Globus pallidus (tissue), 1 donor: ENCODE results near the gene GSDME.

ENCODE experiments used
- DNase-seq: peaks from one replicate; pipeline ENCODE4 v3.0.0-alpha.2; 2015; ENCODE audit warnings: low spot score

GSDME gene

GRCh38 chr7:24705461-24705954, 51.8 kb downstream of the GSDME start:
- peak; percentile 11 for DNase-seq

DNA sequence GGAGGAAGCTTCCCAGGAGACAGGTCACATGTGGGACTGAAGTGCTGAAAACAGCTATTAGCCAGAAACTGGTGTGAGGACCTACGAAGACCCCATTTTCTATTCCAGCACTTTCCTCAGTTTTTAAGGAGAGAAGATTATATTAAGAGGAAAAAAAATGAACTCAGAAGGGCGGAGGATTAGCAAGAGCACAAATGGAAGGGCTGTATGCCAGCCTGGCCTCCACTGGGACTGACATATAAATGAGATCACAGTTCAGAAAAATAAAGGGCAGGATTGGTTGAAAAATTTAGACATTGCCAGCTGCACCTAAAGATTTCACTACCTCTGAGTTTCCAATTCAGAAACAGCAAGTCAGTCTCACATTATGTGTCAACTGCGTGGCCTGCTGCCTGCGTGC, 53.0 kb downstream of the GSDME start:
- DNase-seq = no peak

- DNase-seq = no peak
These were observed 54.0 kb downstream of the GSDME start for GRCh38 chr7:24703296-24703695.

GRCh38 chr7:24702755-24703154, 54.5 kb downstream of the GSDME start:
- DNase-seq = no peak

DNA sequence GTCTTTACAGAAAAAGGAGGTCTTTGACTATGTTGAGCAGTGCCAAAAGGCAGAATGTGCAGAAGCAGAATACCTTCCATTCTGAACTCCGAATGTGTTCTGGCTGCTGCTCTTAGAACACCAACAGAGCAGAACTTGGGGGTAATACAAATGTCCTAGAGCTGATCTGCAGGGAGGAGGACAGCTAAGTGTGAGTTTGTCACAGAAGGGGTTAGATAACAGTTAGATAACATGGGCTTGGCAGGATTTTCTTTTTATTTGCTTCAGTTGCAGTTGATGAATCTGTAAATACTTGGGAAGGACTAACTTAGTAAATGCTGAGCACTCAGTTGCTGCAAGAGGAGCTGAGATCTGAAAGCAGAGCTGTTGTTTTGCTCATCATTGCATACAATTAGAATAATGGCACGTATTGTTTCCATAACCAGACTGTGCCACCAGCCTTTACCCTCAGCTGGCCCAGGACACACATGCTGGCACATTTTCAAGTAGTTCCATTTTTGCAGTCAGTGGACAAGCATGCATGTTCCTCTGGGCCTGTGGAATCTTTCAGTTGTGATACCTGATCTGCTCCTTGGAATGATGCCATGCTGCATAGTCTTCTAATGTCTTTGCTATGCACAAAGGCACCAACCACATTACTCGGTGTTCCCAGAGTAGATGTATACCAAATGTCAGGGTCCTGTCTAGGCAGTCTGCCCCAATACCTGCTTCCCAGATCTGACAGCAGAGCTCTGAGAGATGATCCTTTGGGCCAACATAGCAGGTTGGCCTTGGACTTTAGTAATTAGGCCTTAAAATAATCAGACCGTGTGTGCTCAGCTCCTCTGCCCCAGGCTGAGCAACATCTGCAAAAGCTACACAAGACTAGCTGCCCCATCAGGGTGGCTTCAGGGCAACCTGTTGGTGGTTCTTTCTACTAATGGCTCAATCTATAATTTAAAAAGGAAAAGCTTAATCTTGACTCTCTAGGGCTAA, 55.7 kb downstream of the GSDME start:
- peak; percentile 74 for DNase-seq

DNA sequence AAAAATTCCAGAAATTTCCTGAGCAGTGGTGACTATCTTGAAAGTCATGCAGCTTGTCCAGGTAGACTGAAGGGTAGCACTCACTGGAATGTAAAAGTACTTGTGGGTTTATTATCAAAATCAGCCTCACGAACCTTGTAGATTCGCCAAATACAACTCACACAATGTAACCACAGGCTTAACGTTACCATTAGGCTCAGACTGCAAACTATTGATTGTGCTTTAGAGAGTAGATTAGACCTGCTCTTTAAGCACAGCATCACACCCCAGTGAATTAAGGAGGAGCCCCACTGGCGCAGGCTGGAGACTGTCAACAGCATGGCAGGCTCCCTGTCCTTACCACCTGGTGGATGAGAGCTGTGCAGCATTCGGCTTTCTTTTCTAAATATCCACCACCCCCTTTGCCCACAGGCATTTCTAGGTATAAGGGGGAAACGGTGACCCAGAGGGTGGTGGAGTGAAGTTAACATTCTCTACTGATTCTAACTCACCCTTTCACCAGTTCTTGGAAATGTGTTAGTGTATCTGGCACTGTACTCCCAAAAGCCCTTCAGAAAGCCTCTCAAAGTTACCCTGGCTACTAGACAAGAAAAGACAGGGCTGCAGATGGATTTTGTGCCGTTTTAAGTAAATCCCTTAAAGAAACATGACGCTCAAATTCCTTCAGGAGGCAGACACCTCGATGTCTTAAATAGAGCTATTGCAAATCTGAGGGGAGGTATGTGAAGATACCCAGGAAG, 56.6 kb downstream of the GSDME start:
- no peak for DNase-seq

GRCh38 chr7:24698531-24699266, 58.6 kb downstream of the GSDME start:
- DNase-seq = no peak

DNA sequence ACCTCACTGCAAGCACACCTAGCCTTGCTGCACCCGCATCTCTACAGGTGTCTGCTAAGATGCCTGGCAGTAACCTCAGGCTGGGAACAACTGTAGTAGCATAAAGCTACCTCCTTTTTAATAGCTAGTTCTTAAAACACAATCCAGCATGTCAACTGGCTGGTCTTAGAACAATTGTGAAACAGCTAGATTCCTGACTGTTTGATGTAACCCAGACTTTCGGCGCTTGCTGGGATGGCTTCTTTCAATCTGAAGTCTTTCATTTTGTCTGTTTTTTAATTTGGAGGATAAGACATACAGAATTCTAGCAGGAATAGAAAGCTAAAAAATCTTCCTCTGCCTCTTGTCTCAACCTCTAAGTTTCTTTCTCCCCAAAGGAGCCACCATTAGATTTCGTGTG, 59.8 kb downstream of the GSDME start:
- DNase-seq = no peak

DNA sequence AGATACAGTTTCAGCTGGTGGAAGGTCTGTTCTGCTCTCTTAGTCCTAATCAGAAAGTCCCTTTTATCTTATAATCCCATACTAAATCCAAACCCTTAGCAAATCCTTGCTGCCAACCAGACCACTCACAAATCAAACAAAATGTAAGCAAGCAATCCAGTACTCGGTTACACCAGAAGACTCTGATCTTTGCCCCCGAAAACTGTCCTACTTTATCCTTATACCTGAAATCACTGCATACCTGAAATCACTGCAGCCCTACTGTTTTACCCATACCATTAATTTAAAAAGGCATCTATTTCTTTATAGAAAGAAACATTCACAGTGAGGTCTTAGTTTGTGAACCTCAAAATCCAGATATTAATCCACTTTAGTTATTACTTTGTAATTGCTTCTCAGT, 64.7 kb downstream of the GSDME start:
- no peak for DNase-seq

DNA sequence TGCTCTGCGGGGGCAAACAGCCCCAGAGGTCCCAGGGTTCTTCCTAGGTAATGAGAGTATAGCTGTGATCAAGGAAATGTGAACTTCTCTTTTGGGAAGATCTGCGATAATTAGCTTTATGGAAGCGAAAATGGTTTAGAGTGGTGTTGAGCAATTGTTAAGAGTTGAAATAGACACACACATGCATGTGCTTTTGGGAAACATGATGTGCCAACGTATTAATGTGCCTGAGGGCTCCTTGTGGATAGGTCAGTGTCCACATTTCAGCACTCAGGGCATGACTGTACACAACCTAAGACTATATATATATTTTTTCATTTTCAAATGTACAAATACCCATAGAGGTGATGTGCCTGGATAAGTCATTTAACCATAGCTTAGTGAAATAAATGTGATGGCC, 67.0 kb downstream of the GSDME start:
- no peak for DNase-seq

- DNase-seq = no peak
These were observed 71.6 kb downstream of the GSDME start for GRCh38 chr7:24685708-24686107.

DNA sequence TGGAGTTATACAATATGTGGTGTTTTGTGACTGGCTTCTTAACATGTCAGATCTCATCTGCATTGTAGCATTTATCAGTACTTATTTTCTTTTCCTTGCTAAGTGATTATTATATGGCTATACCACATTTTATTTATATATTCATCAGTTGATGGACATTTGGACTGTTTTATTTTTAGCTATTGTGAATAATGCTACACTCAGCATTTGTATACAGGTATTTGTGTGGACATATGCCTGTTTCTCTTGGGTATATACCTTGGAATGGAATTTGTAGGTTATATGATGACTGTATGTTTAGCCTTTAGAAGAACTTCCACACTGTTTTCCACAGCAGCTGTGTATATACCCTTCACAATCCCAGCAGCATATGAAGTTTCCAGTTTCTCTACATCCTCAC, 86.5 kb downstream of the GSDME start:
- no peak for DNase-seq

DNA sequence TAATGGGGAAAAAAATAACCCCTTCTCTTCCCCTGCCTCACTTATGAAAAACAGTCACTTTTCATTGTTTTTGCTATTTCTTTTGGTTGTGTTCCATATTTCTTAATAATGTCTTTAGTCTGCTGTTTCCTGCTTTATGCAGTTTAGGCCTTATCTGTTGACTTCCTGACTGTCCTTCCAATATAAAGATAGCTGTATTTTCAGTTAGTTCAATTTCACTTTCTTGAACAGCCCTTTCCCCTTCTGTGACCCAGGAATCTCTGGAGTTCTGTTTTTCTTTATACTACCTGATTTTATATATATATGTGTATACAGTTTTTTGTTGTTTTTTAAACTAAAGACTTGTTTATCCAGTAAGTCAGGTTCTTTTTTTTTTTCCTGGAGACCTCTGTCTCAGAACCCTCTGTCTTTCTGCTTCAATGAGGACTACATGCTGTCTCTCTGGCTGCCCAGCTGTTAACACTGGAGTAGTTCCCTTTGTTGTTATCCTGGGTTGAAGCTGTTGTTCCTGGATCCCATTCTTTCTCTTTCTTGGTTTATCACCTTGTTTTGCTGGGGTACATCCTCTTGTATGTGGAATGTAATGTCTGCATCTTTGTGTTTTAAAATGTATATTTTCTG, 87.2 kb downstream of the GSDME start:
- DNase-seq = no peak

DNA sequence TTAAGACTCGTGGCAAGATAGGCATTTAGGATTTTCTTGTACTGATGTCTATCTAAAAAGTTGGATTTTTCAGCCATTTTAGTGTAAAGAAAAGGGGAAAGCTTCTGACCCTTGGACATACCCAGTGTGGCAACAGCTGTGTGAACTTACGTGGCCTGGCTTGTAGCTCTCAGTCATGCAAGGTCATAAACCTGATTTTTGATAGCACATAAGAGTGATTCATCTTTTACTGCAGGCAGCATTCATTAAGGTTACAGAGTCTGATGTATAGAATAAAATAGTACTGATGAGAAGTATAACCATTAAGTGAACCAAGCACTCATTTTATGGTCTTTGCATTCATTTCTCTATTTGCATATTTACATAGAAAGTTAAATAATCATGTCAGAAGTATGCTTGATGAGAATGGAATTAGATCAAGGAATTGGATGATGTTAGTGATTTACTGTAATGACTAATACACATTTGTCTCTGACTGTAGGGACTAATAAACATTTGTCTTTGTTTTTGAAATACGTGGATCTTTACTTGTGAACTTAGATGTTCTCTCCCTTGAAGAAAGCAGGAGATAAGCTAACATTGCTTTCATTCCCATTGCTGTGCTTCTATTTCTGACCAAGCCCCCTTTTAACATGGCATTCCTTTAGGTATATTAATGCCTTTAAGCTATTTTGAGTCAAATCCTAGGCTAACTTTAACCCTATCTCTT, 88.2 kb downstream of the GSDME start:
- DNase-seq = no peak

GRCh38 chr7:24665564-24666294, 91.5 kb downstream of the GSDME start:
- peak; percentile 45 for DNase-seq

GRCh38 chr7:24660546-24660945, 96.7 kb downstream of the GSDME start:
- DNase-seq = no peak

DNA sequence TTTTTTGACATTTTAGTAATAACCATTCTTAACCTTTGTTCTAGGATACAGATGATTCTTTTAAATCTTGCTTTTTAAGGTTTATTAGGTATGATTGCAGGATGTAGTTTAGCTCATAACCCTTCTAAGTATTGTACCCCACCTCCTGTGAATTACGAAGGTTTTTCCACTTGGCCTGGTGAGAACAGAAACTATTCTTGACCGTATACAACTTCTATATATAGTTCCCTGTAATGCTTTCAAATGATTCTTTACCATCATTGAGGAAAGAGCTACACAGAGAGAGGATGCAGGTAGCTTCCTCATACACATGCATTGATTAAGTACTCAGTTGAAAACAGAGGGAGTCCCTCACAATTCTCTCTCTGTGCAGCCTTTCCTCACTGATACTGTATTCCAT, 97.8 kb downstream of the GSDME start:
- no peak for DNase-seq

DNA sequence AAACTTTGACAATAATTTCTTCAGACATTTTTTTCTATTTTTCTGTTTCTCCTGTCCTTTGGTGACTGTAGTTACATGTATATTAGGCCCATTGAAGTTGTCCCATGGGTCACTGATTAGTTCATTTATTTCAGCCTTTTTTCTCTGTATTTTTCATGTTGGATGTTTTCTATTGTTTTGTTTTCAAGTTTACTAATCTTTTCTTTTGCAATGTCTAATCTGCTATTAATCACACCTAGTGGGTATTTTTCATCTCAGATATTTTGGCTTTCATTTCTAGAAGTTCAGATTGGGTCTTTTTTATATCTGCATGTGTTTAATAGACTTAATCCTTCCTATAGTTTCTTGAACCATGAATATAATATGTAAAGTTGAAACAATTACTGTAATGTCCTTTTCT, 99.3 kb downstream of the GSDME start:
- no peak for DNase-seq

DNA sequence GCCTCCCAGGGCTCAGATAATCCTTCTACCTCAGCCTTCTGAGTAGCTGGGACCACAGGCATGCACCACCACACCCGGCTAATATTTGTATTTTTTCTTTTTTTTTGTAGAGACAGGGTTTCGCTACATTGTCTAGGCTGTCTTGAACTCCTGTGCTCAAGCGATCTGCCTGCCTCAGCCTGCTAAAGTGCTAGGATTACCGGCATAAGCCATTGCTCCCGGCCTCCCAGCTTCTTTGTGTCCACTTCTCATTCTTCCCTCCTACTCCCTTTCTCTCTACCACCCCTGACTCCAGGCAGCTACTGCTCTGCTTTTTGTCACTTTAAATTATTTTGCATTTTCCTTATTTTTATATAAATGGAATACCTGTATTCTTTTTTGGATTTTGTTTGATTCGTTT, 100.7 kb downstream of the GSDME start:
- no peak for DNase-seq

GRCh38 chr7:24654305-24654704, 103.0 kb downstream of the GSDME start:
- no peak for DNase-seq
